NCI-H2029 (cell line): ENCODE data around the gene SRSF6.
A peak's percentile ranks its signal among the peaks of the same experiment; 100 is the strongest.
"Not testable (repeated sequence)": the region's sequence is repeated elsewhere in the genome, so short reads cannot be mapped to it uniquely, and the experiment has no call there.

Source experiments
- DNase-seq: peaks from one replicate; lab custom pipeline; 2025; lab: John Stamatoyannopoulos, UW

SRSF6 gene

GRCh38 chr20:43457640-43458421 is at the start of gene SRSF6:
TSS of gene SRSF6 (plus strand) at chr20:43457896. CDS start at chr20:43458034, 138 bp downstream.
- peak; percentile 89 for DNase-seq

- DNase-seq: peak; percentile 19
These were observed 48.7 kb upstream of the SRSF6 start for GRCh38 chr20:43408848-43409576.

GRCh38 chr20:43409577-43409913 is 48.2 kb upstream of the SRSF6 start:
- DNase-seq: no peak

- no peak for DNase-seq
These were observed 41.9 kb upstream of the SRSF6 start for GRCh38 chr20:43415661-43416430.

- DNase-seq: no peak
These were observed 41.0 kb upstream of the SRSF6 start for GRCh38 chr20:43416591-43417228.

- DNase-seq: no peak
These were observed 37.5 kb upstream of the SRSF6 start for GRCh38 chr20:43420192-43420591.

GRCh38 chr20:43420913-43421312 is 36.8 kb upstream of the SRSF6 start:
- not testable (repeated sequence) for DNase-seq

GRCh38 chr20:43426172-43426571 is 31.5 kb upstream of the SRSF6 start:
- DNase-seq: no peak

GRCh38 chr20:43430265-43431133 is 27.2 kb upstream of the SRSF6 start:
- no peak for DNase-seq

- DNase-seq: no peak
These were observed 26.6 kb upstream of the SRSF6 start for GRCh38 chr20:43431134-43431519.

- DNase-seq: no peak
These were observed 25.2 kb upstream of the SRSF6 start for GRCh38 chr20:43432498-43432897.

GRCh38 chr20:43433250-43433854 is 24.3 kb upstream of the SRSF6 start:
- no peak for DNase-seq

- no peak for DNase-seq
These were observed 23.1 kb upstream of the SRSF6 start for GRCh38 chr20:43434565-43434964.

GRCh38 chr20:43438578-43439316 is 18.9 kb upstream of the SRSF6 start:
- DNase-seq: no peak

GRCh38 chr20:43440531-43440930 is 17.2 kb upstream of the SRSF6 start:
- no peak for DNase-seq

- no peak for DNase-seq
These were observed 15.3 kb upstream of the SRSF6 start for GRCh38 chr20:43442282-43442880.

GRCh38 chr20:43444107-43444506 is 13.6 kb upstream of the SRSF6 start:
- DNase-seq: no peak

- no peak for DNase-seq
These were observed 11.3 kb upstream of the SRSF6 start for GRCh38 chr20:43446361-43446879.

- DNase-seq: not testable (repeated sequence)
These were observed 9.3 kb upstream of the SRSF6 start for GRCh38 chr20:43448431-43448747.
